ENCODE results near the gene CGREF1. TPM values are rescaled to one million over a fixed set of nuclear protein-coding genes. Genes with fewer than 3 reads are reported as not detected.

Gene CGREF1
- total RNA-seq, 1 experiment from 2014 or later = 2.1 TPM

- no peak overlapping the region for H3K23ac ChIP-seq (ENCODE audit: insufficient read length, low read depth, low read length)
- no peak for DNase-seq
- no peaks in the 10 kb centered on the region for H3K79me2 ChIP-seq (ENCODE audit: insufficient read depth, low read length)
- H3K56ac ChIP-seq (ENCODE audit: insufficient read length, low read depth, low read length) = no peak overlapping the region
- H4K20me1 ChIP-seq (ENCODE audit: control insufficient read depth, insufficient read depth, insufficient read length) = no peaks in the 10 kb centered on the region
- no peak overlapping the region for H3K4ac ChIP-seq (ENCODE audit: low read depth, low read length)
- no peak overlapping the region for H3K4me2 ChIP-seq (ENCODE audit: insufficient read depth, insufficient read length, low read length)
- no peak overlapping the region for H3K27ac ChIP-seq (ENCODE audit: insufficient read length, low read depth, low read length)
- Mint-ChIP-seq H3K4me1 (peaks cover 0 to 6% of the 10 kb centered on the region in 2 experiments; a peak in 2 of 4 replicates), H3K27ac (no peak overlapping the region), H3K4me3 (no peak overlapping the region), H3K36me3 (ENCODE audit: insufficient read depth in 1 of 3, low read depth in 3 of 3) (no peaks in the 10 kb centered on the region), H3K27me3 (ENCODE audit: low read depth) (peaks cover 9% of the 10 kb centered on the region), H3K9me3 (no peaks in the 10 kb centered on the region)
- H2BK15ac ChIP-seq (ENCODE audit: low read depth, low read length) = no peak overlapping the region
- H2BK5ac ChIP-seq (ENCODE audit: insufficient read length, low read length) = no peak overlapping the region
- no peak overlapping the region for H3K9ac ChIP-seq (ENCODE audit: extremely low read depth, insufficient read length, low read length)
- no peak overlapping the region for H2BK12ac ChIP-seq (ENCODE audit: insufficient read length, low read depth, low read length)
- H4K5ac ChIP-seq (ENCODE audit: insufficient read length, low read depth, low read length) = no peak overlapping the region
- H3K14ac ChIP-seq (ENCODE audit: insufficient read depth, low read length) = no peak overlapping the region
- H2AK5ac ChIP-seq (ENCODE audit: insufficient read length, low read length) = no peak overlapping the region
- no peak overlapping the region for H2AFZ ChIP-seq (ENCODE audit: low read length)
- H4K8ac ChIP-seq (replicated peaks; ENCODE audit: insufficient read length, low read depth, low read length) = no peak overlapping the region
- no CpG with 5 or more reads among the region's 2 CpGs for WGBS (ENCODE audit: extremely low coverage, insufficient read length, low lambda C conversion rate)
- H3K23me2 ChIP-seq (ENCODE audit: insufficient read length, low read depth, low read length, poor library complexity, severe bottlenecking) = no peaks in the 10 kb centered on the region
- H3T11ph ChIP-seq (ENCODE audit: low read length) = no peak overlapping the region
- H3K4me1 ChIP-seq (ENCODE audit: insufficient read depth, low read length) = no peaks in the 10 kb centered on the region
- H3K18ac ChIP-seq (ENCODE audit: insufficient read length, low read depth, low read length) = no peak overlapping the region
- no peak for TF ChIP-seq CTCF (conservative IDR thresholded peaks at IDR 0.05)
- H2BK120ac ChIP-seq (ENCODE audit: low read depth, low read length, poor library complexity, severe bottlenecking) = no peak overlapping the region
- H4K91ac ChIP-seq (ENCODE audit: insufficient read length, low read depth, low read length) = no peak overlapping the region
- H3K9me3 ChIP-seq (ENCODE audit: control insufficient read depth, low read depth, low read length) = no peaks in the 10 kb centered on the region
- H3K27me3 ChIP-seq (ENCODE audit: insufficient read depth, low read length) = no peaks in the 10 kb centered on the region
- H2BK20ac ChIP-seq (ENCODE audit: low read depth, low read length, poor library complexity, severe bottlenecking) = no peak overlapping the region
- H3K79me1 ChIP-seq (ENCODE audit: insufficient read depth, low read depth, low read length, poor library complexity, severe bottlenecking) = no peaks in the 10 kb centered on the region
Measured at GRCh38 chr2:27108221-27108620, 10.7 kb downstream of the CGREF1 start.

All from H9 (cell line).